ENCODE data around the gene SYNGR1.
"Not testable (repeated sequence)": the region's sequence is repeated elsewhere in the genome, so short reads cannot be mapped to it uniquely, and the experiment has no call there.

The SYNGR1 gene

GRCh38 chr22:39327995-39328754 is 21.6 kb upstream of the SYNGR1 start:
- no peak overlapping the region for H3K4me3 ChIP-seq (ENCODE audit: low read depth, low read length)
- no peak for DNase-seq (ENCODE audit: low read depth)
- no peak for TF ChIP-seq CTCF (IDR thresholded peaks at IDR 0.05; ENCODE audit: insufficient read depth, low read depth, low read length, missing control alignments)

GRCh38 chr22:39330553-39330952 is 19.2 kb upstream of the SYNGR1 start:
- not testable (repeated sequence) for DNase-seq (ENCODE audit: low read depth); H3K4me3 ChIP-seq (ENCODE audit: low read depth, low read length)

- no peak for TF ChIP-seq CTCF (IDR thresholded peaks at IDR 0.05; ENCODE audit: insufficient read depth, low read depth, low read length, missing control alignments)
Observed at GRCh38 chr22:39332441-39333064, 17.2 kb upstream of the SYNGR1 start.

GRCh38 chr22:39336411-39336810 is 13.4 kb upstream of the SYNGR1 start:
- no peak overlapping the region for H3K4me3 ChIP-seq (ENCODE audit: low read depth, low read length)
- no peak for TF ChIP-seq CTCF (IDR thresholded peaks at IDR 0.05; ENCODE audit: insufficient read depth, low read depth, low read length, missing control alignments)
- DNase-seq (ENCODE audit: low read depth): no peak

More at GRCh38 chr22:39332441-39333064, 17.2 kb upstream of the SYNGR1 start:
- DNase-seq (ENCODE audit: low read depth): peak; percentile 58
- H3K4me3 ChIP-seq (ENCODE audit: low read depth, low read length): no peak overlapping the region

GRCh38 chr22:39339775-39340174 is 10.0 kb upstream of the SYNGR1 start:
- DNase-seq (ENCODE audit: low read depth); H3K4me3 ChIP-seq (ENCODE audit: low read depth, low read length): not testable (repeated sequence)

GRCh38 chr22:39341179-39341578 is 8.6 kb upstream of the SYNGR1 start:
- no peak for DNase-seq (ENCODE audit: low read depth)
- H3K4me3 ChIP-seq (ENCODE audit: low read depth, low read length): no peak overlapping the region
- TF ChIP-seq CTCF (IDR thresholded peaks at IDR 0.05; ENCODE audit: insufficient read depth, low read depth, low read length, missing control alignments): no peak

GRCh38 chr22:39343259-39344045 is 6.3 kb upstream of the SYNGR1 start:
- peak; percentile 67 for DNase-seq (ENCODE audit: low read depth)
- TF ChIP-seq CTCF (IDR thresholded peaks at IDR 0.05; ENCODE audit: insufficient read depth, low read depth, low read length, missing control alignments): peak; percentile 77
- H3K4me3 ChIP-seq (ENCODE audit: low read depth, low read length): no peak overlapping the region

All from GM12865 (cell line).